Neuronal stem cell (in vitro differentiated cells): ENCODE measurements around the gene TECTB. TPM values are rescaled to one million over a fixed set of nuclear protein-coding genes. Genes with fewer than 3 reads are reported as not detected.

Experiments
- DNase-seq: peaks from one replicate; pipeline ENCODE4 v3.0.0-alpha.2; 2013; ENCODE audit warnings: low spot score
- H2AFZ ChIP-seq: one replicate; pipeline ENCODE4 v1.6.1; 2013; ENCODE audit warnings: mild to moderate bottlenecking, low read length, inconsistent platforms
- H2AK5ac ChIP-seq: 2 replicates; pipeline ENCODE4 v1.6.1; 2013; ENCODE audit warnings: low read depth, mild to moderate bottlenecking, inconsistent platforms, low read length, moderate library complexity, mixed read lengths
- H2BK120ac ChIP-seq: 2 replicates; pipeline ENCODE4 v1.6.1; 2013; ENCODE audit warnings: low read depth, mild to moderate bottlenecking, inconsistent platforms, low read length, moderate library complexity, mixed read lengths
- H2BK12ac ChIP-seq: one replicate; pipeline ENCODE4 v1.6.1; 2013; ENCODE audit warnings: low read length, inconsistent platforms
- H2BK15ac ChIP-seq: 2 replicates; pipeline ENCODE4 v1.6.1; 2013; ENCODE audit warnings: mild to moderate bottlenecking, low read length, inconsistent platforms, mixed read lengths
- H2BK5ac ChIP-seq: one replicate; pipeline ENCODE4 v1.6.1; 2013; ENCODE audit warnings: inconsistent platforms, mild to moderate bottlenecking, low read length, moderate library complexity
- H3K14ac ChIP-seq: one replicate; pipeline ENCODE4 v1.6.1; 2013; ENCODE audit warnings: low read length, inconsistent platforms
- H3K18ac ChIP-seq: 2 replicates; pipeline ENCODE4 v1.6.1; 2013; ENCODE audit warnings: low read length, inconsistent platforms
- H3K23ac ChIP-seq: 2 replicates; pipeline ENCODE4 v1.6.1; 2013; ENCODE audit warnings: low read depth, mild to moderate bottlenecking, mixed read lengths, low read length, inconsistent platforms; ENCODE audit not compliant: poor library complexity
- H3K27ac ChIP-seq: replicated peaks from 3 replicates; pipeline ENCODE4 v1.5.1; 2013; ENCODE audit warnings: low read length, inconsistent platforms
- H3K27me3 ChIP-seq, 3 experiments: 2 replicates each; pipeline ENCODE4 v1.6.1; 2013; ENCODE audit warnings: low read length in 3 of 3, mild to moderate bottlenecking in 2 of 3, inconsistent platforms in 1 of 3, low read depth in 1 of 3, mixed read lengths in 1 of 3, moderate library complexity in 1 of 3; ENCODE audit not compliant: control insufficient read depth in 3 of 3, insufficient read depth in 3 of 3
- H3K36me3 ChIP-seq, 2 donors: replicated peaks in 1 of 2; 2 replicates each; pipeline ENCODE4 v1.6.1; 2013; ENCODE audit warnings: low read length in 2 of 2; ENCODE audit not compliant: control insufficient read depth in 2 of 2, insufficient read depth in 2 of 2
- H3K4ac ChIP-seq: 2 replicates; pipeline ENCODE4 v1.6.1; 2013; ENCODE audit warnings: inconsistent platforms, mild to moderate bottlenecking, low read length, moderate library complexity
- H3K4me1 ChIP-seq, 2 donors: 1 replicate in 1 of 2; 2 replicates in 1 of 2; pipeline ENCODE4 v1.6.1; 2013; ENCODE audit warnings: low read length in 2 of 2, low read depth in 1 of 2; ENCODE audit not compliant: control insufficient read depth in 2 of 2, insufficient read depth in 1 of 2
- H3K4me2 ChIP-seq: one replicate; pipeline ENCODE4 v1.6.1; 2013; ENCODE audit warnings: mild to moderate bottlenecking, low read length, inconsistent platforms; ENCODE audit not compliant: insufficient read depth, poor library complexity, severe bottlenecking
- H3K4me3 ChIP-seq, 2 donors: 2 replicates each; pipeline ENCODE4 v1.5.1; 2013; ENCODE audit warnings: low read length in 2 of 2, mild to moderate bottlenecking in 2 of 2, inconsistent platforms in 1 of 2, moderate library complexity in 1 of 2
- H3K79me1 ChIP-seq: one replicate; pipeline ENCODE4 v1.6.1; 2013; ENCODE audit warnings: low read depth, mild to moderate bottlenecking, inconsistent platforms, low read length, moderate library complexity
- H3K9ac ChIP-seq: one replicate; pipeline ENCODE4 v1.6.1; 2013; ENCODE audit warnings: mild to moderate bottlenecking, low read depth, low read length, inconsistent platforms; ENCODE audit not compliant: poor library complexity
- H3K9me3 ChIP-seq, 2 donors: replicated peaks in 1 of 2; 2 replicates each; pipeline versions ENCODE3 to v1.6.1; 2013; ENCODE audit warnings: low read length in 2 of 2, mild to moderate bottlenecking in 2 of 2, inconsistent platforms in 1 of 2, low read depth in 1 of 2, mixed read lengths in 1 of 2, moderate library complexity in 1 of 2; ENCODE audit not compliant: control insufficient read depth in 2 of 2, insufficient read depth in 1 of 2
- H4K8ac ChIP-seq: one replicate; pipeline ENCODE4 v1.6.1; 2013; ENCODE audit warnings: low read depth, mild to moderate bottlenecking, inconsistent platforms, low read length, moderate library complexity
- H4K91ac ChIP-seq: one replicate; pipeline ENCODE4 v1.6.1; 2013; ENCODE audit warnings: low read length, low read depth, mild to moderate bottlenecking, inconsistent platforms; ENCODE audit not compliant: poor library complexity
- WGBS, 2 donors: extraction: QIAGEN DNeasy Blood & Tissue Kit; methylation state at CpG; one replicate each; pipeline ENCODE4 v1.1.7; 2013; ENCODE audit warnings: missing lambda C conversion rate in 2 of 2, mixed read lengths in 1 of 2; ENCODE audit not compliant: insufficient read length in 2 of 2, insufficient replicate concordance in 1 of 2; ENCODE audit errors: extremely low coverage in 2 of 2; 5-methylcytosine and 5-hydroxymethylcytosine counted together
- polyA plus RNA-seq, 2 experiments: library from polyadenylated mRNA; stranded (reverse); fragments of 200-250 nt; gene quantifications; one replicate each; pipeline ENCODE4 v1.2.3, GENCODE V29; 2013

The TECTB gene
- not detected for polyA plus RNA-seq (2013, experiment 1 of 2)
- not detected for polyA plus RNA-seq (2013, experiment 2 of 2)

GRCh38 chr10:112283100-112283499 lies at the start of gene TECTB:
Gene TECTB (plus strand): TSS chr10:112283400. CDS start chr10:112283735, 335 bp downstream.
- Histone ChIP-seq H2BK15ac (no peak within 1 kb of the TSS), H2BK120ac (no peak within 1 kb of the TSS), H3K14ac (no peak within 1 kb of the TSS), H4K91ac (no peak within 1 kb of the TSS), H3K27ac (no peak within 1 kb of the TSS), H3K9me3 (no peaks in the 10 kb centered on the region), H3K4ac (no peak within 1 kb of the TSS), H3K27me3 (no peaks in the 10 kb centered on the region), H2BK5ac (no peak within 1 kb of the TSS), H3K4me2 (no peak within 1 kb of the TSS), H2AK5ac (no peak within 1 kb of the TSS), H2AFZ (no peak within 1 kb of the TSS), H3K4me1 (peaks cover 12 to 21% of the 10 kb centered on the region in 2 donors), H2BK12ac (no peak within 1 kb of the TSS), H3K18ac (no peak within 1 kb of the TSS), H3K36me3 (no peaks in the 10 kb centered on the region), H4K8ac (no peak within 1 kb of the TSS), H3K4me3 (no peak within 1 kb of the TSS), H3K79me1 (no peaks in the 10 kb centered on the region), H3K9ac (no peak within 1 kb of the TSS), H3K23ac (no peak within 1 kb of the TSS)
- no CpG with 5 or more reads among the region's 6 CpGs for WGBS, 2 donors
- DNase-seq = no peak

DNA sequence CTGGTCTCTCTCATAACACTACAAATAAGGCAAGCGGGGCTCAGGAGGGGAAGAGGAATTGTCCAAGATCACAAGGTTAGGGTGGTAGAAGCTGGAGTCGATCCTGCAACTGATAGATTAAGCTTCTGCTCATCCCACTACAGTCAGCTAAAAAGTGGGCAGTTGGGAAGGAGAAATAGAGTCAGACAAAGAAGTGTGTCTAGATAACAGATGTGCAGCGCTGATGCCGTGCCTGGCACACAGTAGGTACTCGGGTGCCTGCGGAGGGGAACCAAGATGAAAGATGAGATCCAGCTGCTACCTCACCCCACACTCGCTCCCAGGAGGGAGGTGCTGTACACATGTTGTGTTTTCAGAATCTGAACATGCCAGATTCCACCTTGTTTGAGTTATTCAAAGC lies 48.1 kb upstream of the TECTB start:
- no peak overlapping the region for H2BK120ac ChIP-seq
- no peak for DNase-seq
- H3K18ac ChIP-seq = no peak overlapping the region
- no peak overlapping the region for H3K14ac ChIP-seq
- no peak overlapping the region for H3K23ac ChIP-seq
- no peak overlapping the region for H4K91ac ChIP-seq
- no peak overlapping the region for H3K9ac ChIP-seq
- no CpG with 5 or more reads among the region's 7 CpGs for WGBS, 2 donors
- no peak overlapping the region for H3K27ac ChIP-seq
- H4K8ac ChIP-seq = no peak overlapping the region
- H2BK5ac ChIP-seq = no peak overlapping the region
- no peak overlapping the region for H2AK5ac ChIP-seq
- no peaks in the 10 kb centered on the region for H3K36me3 ChIP-seq
- H3K79me1 ChIP-seq = no peaks in the 10 kb centered on the region
- no peak overlapping the region for H2BK15ac ChIP-seq
- H3K9me3 ChIP-seq = peaks cover 0 to 3% of the 10 kb centered on the region in 2 donors
- H3K4me3 ChIP-seq = no peak overlapping the region
- no peak overlapping the region for H3K4me2 ChIP-seq
- no peaks in the 10 kb centered on the region for H3K27me3 ChIP-seq
- no peak overlapping the region for H2BK12ac ChIP-seq
- H2AFZ ChIP-seq = no peak overlapping the region
- no peaks in the 10 kb centered on the region for H3K4me1 ChIP-seq
- H3K4ac ChIP-seq = no peak overlapping the region

- DNase-seq = no peak
- Histone ChIP-seq H2AK5ac (no peak overlapping the region), H2BK5ac (no peak overlapping the region), H3K23ac (no peak overlapping the region), H3K36me3 (no peaks in the 10 kb centered on the region), H3K27me3 (no peaks in the 10 kb centered on the region), H3K4ac (no peak overlapping the region), H3K4me2 (no peak overlapping the region), H2BK15ac (no peak overlapping the region), H4K8ac (no peak overlapping the region), H2AFZ (no peak overlapping the region), H2BK120ac (no peak overlapping the region), H3K9me3 (peaks cover 0 to 3% of the 10 kb centered on the region in 2 donors), H2BK12ac (no peak overlapping the region), H3K9ac (no peak overlapping the region), H3K27ac (no peak overlapping the region), H3K4me1 (no peaks in the 10 kb centered on the region), H3K18ac (no peak overlapping the region), H3K4me3 (no peak overlapping the region), H3K14ac (no peak overlapping the region), H3K79me1 (no peaks in the 10 kb centered on the region), H4K91ac (no peak overlapping the region)
- WGBS, 2 donors = no CpG with 5 or more reads among the region's 4 CpGs
Observed at GRCh38 chr10:112235920-112236319, 47.3 kb upstream of the TECTB start.

GRCh38 chr10:112236486-112236885 lies 46.7 kb upstream of the TECTB start:
- H3K4me2 ChIP-seq = no peak overlapping the region
- H3K27ac ChIP-seq = no peak overlapping the region
- H3K18ac ChIP-seq = no peak overlapping the region
- no peak overlapping the region for H2AFZ ChIP-seq
- no peak overlapping the region for H3K4ac ChIP-seq
- H3K4me3 ChIP-seq = no peak overlapping the region
- H3K9ac ChIP-seq = no peak overlapping the region
- no peak overlapping the region for H2BK5ac ChIP-seq
- no peak overlapping the region for H4K8ac ChIP-seq
- H2BK15ac ChIP-seq = no peak overlapping the region
- H3K27me3 ChIP-seq = no peaks in the 10 kb centered on the region
- H3K9me3 ChIP-seq = peaks cover 0 to 3% of the 10 kb centered on the region in 2 donors
- H3K36me3 ChIP-seq = no peaks in the 10 kb centered on the region
- H3K4me1 ChIP-seq = no peaks in the 10 kb centered on the region
- no peak overlapping the region for H3K14ac ChIP-seq
- DNase-seq = no peak
- H4K91ac ChIP-seq = no peak overlapping the region
- H2AK5ac ChIP-seq = no peak overlapping the region
- no peak overlapping the region for H3K23ac ChIP-seq
- no peak overlapping the region for H2BK12ac ChIP-seq
- WGBS, 2 donors = no CpG with 5 or more reads among the region's 3 CpGs
- H3K79me1 ChIP-seq = no peaks in the 10 kb centered on the region
- no peak overlapping the region for H2BK120ac ChIP-seq
